ENCODE results near the gene TPRN.

TPRN gene

GRCh38 chr9:137235424-137236237 is 35.1 kb upstream of the TPRN start:
- DNase-seq, result no peak

DNA sequence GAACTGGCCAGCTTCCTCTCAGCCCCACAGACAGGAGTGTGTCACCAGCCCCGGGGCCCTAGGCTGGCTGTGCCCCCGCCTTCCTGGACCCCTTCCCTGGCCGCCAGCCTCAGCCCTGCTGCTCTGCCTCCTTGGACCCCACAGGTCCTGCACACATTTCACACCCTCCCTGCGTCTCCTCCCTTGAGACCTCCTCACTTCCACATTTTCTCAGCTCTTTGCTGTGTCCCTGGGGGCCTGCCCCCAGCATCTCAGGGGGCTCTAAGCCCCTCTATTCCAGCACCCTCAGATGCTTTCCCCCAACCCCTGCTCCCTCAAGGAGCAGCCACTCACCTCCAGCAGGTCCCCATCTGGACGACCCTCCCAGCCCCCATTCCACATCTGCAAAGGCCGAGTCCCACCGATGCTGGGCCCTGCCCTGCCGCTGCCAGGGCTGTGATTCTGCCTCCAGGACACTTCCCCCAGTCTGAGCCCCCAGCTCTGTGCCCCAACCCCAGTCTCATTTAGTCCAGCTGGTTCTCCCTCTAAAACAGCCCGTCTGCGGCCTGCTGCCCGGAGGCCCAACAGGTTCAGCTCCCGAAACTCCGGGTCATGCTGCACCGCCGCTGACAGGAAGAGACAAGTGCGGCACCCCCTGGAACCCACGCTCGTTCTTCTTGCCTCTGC is 34.4 kb upstream of the TPRN start:
- no peak for DNase-seq

DNA sequence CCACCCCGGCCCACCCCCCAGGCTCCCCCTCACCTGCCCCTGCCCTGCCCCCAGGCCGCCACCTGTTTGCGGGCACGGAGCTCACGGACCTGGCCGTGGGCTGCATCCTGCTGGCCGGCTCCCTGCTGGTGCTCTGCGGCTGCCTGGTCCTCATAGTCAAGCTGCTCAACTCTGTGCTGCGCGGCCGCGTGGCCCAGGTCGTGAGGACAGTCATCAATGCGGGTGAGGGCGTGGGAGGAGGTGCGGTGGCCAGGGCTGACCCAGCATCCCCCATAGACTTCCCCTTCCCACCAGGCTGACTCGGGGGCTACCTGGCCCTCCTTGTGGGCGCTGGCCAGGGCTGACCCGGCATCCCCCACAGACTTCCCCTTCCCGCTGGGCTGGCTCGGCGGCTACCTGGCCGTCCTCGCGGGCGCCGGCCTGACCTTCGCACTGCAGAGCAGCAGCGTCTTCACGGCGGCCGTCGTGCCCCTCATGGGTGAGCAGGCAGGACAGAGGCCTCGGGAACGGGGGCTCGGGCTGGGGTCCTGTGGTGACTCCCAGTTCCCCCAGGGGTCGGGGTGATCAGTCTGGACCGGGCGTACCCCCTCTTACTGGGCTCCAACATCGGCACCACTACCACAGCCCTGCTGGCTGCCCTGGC is 33.6 kb upstream of the TPRN start:
- no peak for DNase-seq

GRCh38 chr9:137233143-137233980 is 32.8 kb upstream of the TPRN start:
- DNase-seq, result no peak

DNA sequence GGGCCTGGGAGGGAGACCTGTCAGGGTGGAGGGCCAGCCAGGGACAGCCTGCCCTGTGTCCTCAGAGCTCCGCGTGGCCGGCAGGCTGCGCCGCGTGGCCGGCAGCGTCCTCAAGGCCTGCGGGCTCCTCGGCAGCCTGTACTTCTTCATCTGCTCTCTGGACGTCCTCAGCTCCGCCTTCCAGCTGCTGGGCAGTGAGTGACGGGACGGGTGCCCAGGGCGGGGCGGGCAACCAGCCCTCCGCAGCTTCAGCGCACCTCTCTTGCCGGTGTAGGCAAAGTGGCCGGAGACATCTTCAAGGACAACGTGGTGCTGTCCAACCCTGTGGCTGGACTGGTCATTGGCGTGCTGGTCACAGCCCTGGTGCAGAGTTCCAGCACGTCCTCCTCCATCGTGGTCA is 32.0 kb upstream of the TPRN start:
- DNase-seq, result no peak

DNA sequence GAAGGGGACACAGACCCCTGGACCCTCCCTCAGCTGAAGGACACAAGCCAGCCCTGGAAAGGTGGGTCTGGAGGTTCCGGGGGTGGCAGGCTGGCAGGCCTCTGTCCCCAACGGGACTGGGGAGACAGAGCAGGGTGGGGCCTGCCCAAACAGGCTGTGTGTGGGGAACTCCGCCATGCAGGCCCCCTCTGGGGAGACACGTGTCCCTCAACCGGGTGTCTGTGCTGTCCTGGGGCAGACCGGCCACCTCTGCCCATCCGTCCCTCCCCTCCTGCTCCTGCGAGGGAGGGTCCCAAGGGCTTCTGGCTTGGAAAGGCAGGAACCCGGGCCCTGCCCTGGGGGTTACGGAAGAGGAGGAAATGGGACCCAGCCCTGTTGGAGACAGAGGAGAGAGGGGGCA is 31.6 kb upstream of the TPRN start:
- no peak for DNase-seq

- no peak for DNase-seq
Measured at GRCh38 chr9:137231372-137232039, 31.0 kb upstream of the TPRN start.

GRCh38 chr9:137230705-137231371 is 30.3 kb upstream of the TPRN start, which contains the start of gene SLC34A3:
Gene SLC34A3 (plus strand): TSS chr9:137230901. CDS start chr9:137231703, 802 bp downstream.
- DNase-seq, result no peak

DNA sequence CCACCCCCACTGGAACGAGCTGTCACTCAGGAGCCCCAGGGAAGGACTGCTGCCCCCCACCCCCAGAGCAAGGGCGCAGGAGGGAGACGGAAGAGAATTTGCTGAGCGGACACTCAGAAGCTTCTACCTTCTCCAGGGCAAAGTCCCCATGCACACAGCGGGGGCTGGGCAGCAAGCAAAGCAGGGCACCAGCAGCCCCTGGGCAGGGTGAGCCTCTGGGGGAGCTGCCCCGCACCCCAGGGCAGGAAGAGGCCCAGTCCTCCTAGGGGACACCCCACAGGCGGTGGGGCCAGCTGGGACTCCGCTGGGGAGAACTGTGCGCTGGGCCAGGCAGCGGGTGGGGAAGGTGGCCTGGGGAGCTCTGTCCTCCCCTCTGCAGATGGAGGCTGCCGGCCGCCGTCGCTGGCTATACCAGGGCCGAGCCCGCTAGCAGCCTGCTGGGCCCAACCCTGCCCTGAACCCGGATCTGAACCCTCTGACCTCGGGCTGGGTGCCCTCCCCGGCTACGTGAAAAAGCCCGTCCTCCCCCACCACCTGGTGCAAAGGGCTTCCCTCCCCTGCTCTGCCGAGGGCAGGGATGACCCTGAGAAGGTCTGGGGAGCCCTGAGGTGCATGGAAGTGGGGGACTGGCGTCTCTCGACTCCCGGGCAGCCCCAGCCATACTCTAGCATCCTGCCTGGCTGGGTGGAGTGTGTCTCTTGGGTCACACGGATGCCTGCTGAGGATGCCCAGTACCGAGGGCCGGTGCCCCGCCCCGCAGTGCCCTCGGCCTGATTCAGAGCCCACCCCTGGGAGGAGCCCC is 29.6 kb upstream of the TPRN start:
- no peak for DNase-seq

DNA sequence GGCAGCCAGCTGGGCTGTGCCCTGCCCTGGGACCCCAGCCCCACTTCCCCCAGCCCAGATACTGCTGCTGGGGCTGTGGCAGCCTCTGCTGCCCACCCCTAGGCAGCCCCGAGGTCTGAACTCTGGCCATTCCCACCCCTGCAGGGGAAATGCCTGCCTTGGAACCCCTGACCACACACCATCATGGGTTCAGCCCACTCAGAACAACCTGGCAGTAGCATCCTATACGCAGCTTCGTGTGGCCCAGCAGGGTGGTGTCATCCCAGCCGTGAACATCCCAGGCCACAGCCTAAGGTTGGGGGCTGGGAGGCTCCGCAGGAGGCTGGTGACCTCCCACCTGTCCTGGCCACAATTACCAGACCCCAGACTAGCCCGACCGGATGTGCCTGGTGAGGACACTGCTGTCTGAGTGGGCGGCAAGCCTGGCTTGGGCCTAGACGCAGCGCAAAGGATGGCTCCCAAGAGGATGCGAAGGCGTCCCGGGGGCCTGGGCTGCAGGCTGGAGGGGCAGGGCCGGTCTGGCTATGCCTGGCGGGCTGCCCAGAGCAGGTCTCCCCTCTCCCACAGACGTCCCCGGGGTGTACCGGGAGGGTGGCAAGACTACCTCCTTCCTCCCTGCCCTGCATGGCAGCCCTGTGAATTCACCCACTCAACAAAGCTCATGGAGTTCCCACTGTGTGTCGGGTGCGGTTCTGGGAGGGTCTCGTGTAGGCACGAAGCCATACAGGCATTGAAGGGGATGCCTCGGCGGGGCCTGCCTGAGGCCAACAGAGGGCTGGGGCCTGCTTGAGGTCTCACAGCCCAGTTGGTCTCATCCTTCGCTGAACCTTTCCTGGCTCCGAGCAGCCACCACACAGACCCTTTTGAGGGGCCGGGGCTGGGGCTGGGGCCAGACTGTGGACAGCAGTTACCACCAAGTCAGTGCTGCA is 28.7 kb upstream of the TPRN start:
- no peak for DNase-seq

GRCh38 chr9:137228506-137228967 is 28.0 kb upstream of the TPRN start:
- no peak for DNase-seq

GRCh38 chr9:137227853-137228505 is 27.4 kb upstream of the TPRN start:
- no peak for DNase-seq

- peak; percentile 80 for DNase-seq
Measured at GRCh38 chr9:137227054-137227852, 26.7 kb upstream of the TPRN start, which contains the start of gene RNF224. Gene RNF224 (plus strand): TSS chr9:137227502. CDS start chr9:137228336, 834 bp downstream.

GRCh38 chr9:137226338-137227053 is 26.0 kb upstream of the TPRN start:
- DNase-seq, result no peak

GRCh38 chr9:137225699-137226331 is 25.3 kb upstream of the TPRN start:
- DNase-seq, result no peak

- DNase-seq, result no peak
Measured at GRCh38 chr9:137224830-137225694, 24.5 kb upstream of the TPRN start, which contains the start of gene CYSRT1. Gene CYSRT1 (plus strand): TSS chr9:137225174. CDS start chr9:137225622, 448 bp downstream.

All from right hindlimb (tissue), 1 donor.